ENCODE results near the gene GFPT2.

GFPT2 gene

DNA sequence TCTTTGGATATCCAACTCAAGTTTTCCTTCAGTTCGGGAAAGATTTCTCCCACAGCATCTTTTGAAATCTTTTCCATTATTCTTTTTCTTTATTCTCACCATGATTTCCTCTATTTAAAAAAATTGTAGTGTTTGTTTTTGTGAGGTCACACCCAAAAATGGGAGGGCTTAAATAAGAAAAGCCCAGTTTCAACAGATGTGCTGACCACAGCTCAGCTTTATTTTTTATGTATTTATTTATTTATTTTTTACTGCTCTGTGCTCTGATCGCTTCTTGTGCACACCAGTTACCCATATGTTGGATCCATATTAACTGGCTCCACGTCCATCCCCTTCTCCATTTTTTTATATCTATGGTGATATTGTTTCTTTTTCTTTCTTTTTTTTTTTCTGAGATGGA is 20.3 kb downstream of the GFPT2 start:
- no peak for DNase-seq

DNA sequence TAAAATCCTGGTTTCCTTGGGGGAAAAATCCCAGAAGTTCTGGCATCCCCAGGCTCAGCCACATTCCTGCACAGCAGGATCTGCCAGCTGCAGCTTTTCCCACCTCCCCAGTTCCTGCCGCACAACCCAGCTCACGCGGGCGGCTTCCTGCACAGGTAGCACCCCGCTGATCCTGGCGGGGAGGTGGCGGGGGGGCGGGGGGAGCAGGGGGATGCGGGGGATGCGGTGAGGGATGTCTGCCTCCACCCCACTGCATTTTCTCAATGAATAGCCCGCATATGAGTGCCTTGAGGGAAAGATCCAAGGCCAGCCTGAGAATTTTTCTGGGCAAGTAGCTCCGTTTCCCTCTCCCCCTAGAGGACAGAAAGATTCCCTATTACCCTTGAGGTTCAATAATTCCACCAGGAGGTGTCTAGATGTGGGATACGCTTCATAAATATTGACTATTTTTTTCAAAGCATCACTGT is 21.1 kb downstream of the GFPT2 start:
- DNase-seq, result no peak

DNA sequence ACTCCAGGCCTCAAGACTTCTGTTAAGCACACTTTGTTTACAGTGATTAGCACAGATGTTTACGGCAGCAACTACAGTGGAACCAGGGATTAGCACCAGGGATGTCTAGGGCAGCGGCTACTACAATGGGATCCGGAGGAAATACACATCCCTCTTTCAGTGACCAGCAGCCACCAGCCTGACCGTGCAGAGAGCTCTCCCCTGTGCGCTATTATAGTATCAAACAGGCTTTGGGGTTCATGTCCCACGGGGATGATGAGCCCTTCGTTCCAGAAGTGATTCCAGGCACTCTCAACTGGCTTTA is 21.5 kb downstream of the GFPT2 start:
- DNase-seq, result no peak

DNA sequence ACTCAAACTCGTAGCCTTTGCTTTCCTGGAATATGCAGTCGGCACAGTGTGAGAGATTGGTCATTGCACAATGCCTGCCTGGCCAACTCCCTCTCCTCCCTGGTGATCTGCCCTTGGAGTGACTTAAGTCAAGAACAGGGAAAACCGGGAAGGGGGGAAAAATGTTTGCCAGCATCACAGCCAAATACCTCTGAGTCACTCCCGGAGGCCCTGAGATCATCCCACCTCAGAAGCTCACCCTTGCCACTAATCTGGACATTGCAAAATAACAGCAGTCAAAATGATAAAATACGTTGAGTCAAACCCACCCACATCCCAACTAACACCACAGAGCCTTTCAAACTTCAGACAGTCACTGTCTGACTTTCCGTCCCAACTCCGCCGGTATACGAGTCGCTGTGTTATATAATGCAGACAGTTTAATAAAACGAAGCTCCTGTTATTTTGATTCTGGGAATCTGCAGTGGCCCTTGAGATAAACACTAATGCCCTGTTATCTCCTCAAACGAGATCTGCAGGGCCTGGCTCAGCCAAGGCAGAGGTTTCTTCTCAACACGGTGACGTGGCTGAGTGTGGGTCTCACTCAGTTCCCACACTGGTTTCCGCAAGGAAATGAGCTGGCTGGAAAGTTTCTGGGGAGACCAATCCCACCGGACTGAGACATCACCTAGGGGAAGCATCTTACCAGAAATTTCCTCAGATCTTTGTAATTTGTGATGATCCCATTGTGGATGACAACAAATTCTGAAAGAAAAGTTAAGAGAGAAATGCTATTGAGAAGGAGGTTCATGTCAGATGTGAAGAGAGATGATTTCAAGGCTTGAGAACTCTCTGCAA is 22.1 kb downstream of the GFPT2 start:
- DNase-seq, result no peak

DNA sequence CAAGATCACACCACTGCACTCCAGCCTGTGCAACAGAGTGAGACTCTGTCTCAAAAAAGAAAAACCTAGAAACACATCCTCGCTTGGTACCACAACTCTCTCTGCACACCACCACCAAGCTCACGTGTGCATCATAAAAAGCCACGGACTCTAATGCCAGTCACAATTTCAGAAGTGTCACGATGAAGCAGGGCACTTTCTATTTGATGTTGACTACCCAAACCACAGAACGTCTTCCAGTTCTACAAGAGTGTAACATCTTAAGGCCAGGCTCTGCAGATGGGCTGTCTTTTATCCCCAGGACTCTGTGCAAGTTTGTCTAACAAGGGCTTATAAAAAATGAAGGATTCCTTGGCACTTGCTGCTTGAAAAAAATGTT is 22.9 kb downstream of the GFPT2 start:
- no peak for DNase-seq

DNA sequence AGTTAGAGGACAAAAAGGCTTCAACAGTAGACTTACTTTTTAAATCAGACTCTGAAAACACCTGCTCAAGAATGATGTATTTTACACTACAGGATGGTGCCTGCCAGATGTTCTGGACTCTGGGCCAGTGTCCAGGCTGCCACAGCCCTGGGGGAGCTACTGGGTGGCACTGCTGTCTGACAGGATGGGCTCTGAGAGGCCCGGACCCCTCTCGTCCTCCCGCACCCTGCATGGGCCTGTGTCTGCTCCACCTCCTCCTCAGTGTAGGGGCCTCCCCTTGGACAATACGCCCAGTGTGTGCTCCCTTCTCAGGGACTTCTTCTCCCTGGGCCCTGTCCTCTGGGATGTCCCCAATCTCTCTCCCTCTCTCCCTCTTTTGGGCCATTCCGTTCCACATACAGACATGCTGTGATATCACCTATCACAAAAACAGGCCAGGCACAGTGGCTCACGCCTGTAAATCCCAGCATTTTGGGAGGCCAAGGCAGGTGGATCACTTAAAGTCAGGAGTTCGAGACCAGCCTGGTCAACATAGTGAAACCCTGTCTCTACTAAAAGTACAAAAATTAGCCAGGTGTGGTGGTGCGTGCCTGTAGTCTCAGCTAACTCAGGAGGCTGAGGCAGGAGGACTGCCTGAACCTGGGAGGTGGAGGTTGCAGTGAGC is 23.4 kb downstream of the GFPT2 start:
- no peak for DNase-seq

DNA sequence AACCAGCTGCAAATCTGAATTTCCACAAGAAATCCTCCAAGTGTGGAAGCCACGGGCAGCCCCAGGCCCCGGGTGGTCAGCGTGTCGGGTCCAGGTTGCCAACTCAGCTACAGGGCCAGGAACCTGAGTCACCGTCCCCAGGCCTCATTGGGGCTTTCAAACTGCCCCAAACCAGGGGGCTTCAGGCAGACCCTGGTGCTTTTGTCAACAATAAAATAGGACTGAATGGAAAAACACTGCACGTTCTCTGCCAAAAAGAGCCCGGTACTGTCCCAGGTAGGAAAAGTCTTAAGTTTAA is 24.0 kb downstream of the GFPT2 start:
- no peak for DNase-seq

DNA sequence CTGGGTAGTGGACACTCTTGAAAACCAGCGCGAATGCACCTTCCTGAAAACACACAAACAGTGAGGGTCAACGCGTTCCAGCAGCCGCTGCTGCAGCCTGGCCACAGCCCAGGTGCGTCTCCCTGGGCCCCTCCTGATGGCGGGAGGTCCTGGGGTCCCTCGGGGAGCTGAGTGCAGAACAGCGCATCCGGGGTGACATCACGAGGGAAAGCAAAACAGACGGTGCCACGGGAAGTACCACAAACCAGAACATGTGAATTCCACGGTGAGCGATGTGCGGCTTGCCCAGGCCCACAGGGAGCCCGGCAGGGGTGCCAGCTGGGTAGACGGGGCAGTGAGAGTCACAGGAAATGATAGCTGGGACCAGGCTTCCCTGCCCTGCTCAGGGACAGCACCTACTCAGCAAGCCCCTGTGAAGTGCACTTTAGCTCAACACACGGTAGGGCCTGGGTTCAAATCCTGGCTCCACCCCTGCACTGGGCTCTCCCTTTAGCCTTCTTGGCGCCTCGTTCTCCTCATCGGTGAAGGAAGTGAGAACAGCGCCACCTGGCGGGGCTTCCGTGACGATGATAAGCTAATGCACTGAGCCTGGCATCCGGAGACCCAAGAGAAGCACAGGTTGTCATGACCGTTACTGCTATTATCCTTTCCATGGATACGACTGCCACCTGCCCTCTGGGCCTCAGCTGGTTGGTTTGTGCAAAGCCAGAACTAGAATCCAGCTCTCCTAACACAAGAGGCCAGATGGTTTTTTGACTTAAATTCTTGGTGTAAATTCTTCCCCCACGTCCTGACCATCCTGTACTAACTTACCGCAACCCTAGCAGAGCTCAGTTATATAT is 24.6 kb downstream of the GFPT2 start:
- peak; percentile 87 for DNase-seq

DNA sequence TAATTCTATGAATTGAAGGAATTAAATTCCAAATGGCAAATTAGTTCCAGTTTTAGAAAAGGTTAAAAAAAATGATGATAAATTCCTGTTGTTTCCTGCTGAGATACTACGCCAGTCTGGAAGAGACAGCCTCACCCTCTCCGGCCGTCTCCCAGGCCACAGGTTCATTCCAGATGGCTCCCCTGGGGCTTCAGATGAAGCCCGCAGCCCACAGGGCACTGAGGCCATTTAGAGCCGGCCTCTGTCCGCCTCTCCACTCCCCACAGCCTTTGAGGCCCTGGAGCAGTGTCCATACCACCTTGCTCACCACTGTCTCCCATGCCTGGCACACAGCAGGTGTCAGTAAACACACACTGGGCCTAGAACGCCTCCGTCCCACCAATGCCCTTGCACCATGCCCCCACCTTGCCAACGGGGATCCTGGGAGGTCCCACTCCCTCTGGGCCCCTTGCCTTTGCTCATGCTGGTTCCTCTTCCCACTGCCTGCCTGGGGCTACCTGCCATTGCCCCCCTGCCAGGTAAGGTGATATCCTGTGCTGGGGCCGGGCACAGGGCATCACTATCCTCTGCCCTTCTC is 26.1 kb downstream of the GFPT2 start:
- DNase-seq, result no peak

DNA sequence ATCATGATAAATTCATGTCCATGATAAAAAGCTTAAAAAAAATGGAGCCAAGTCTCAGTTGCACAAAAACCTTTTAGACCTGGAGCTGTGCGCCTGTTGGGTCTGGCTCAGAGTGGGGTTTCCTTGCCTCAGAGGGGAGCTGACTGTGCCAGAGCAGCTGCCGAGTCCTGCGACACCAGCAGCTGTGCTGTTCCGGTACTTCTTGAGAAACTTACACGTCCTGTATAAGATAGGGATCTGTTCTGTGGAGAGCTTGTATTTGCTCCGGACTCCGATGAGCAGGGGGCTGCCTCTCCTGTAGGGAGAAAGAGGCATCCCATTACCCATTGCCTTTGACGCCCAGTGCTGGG is 28.6 kb downstream of the GFPT2 start:
- DNase-seq, result no peak

DNA sequence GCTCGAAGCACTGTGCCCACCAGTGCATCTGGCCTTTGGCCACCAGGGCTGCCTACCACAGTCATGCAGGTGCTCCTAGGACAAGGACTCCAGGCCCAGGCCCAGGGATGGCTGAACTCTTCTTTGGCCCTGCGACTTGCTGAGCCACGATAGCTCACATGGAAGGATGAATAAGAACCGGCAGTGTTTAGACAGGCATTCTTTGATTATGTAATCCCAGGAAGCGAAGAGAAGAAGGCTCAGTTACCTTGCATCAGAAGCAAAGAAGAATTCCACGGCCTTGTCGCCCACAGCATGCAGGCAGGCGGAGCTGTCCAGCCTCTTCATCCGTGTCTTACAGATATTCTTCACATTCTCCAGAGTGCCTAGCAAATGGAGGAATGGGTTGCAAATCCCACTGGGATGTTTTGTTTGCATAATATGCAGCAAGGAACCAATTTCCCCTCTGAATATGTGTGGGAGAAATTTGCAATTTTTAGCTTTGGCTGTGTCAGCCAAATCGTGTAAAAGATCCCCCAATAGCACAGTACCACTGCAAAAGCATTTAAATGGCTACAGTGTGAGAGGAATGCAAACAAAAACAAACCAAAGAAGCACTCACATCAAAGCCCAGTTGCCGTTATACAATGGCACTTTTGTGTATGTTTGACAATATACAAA is 29.1 kb downstream of the GFPT2 start:
- DNase-seq, result no peak

DNA sequence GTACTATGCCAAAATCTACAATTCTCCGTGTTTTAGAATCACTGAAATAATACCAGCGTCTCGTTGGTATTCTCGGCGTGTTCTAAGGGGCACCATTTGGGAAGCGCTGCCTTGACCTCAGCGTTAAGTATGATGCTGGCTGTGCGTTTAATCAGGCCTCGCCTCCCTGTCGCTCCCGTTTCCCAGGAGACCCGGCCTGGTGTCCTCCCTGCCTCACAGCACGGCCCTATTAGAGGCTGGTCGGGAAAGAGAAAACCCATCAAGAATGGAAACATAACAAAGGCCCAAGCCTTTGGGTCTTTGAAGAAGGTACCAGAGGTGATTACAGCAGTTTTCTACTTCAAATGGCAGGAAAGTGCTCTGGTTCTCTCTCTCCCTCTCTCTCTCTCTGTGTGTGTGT is 30.0 kb downstream of the GFPT2 start:
- DNase-seq, result no peak

DNA sequence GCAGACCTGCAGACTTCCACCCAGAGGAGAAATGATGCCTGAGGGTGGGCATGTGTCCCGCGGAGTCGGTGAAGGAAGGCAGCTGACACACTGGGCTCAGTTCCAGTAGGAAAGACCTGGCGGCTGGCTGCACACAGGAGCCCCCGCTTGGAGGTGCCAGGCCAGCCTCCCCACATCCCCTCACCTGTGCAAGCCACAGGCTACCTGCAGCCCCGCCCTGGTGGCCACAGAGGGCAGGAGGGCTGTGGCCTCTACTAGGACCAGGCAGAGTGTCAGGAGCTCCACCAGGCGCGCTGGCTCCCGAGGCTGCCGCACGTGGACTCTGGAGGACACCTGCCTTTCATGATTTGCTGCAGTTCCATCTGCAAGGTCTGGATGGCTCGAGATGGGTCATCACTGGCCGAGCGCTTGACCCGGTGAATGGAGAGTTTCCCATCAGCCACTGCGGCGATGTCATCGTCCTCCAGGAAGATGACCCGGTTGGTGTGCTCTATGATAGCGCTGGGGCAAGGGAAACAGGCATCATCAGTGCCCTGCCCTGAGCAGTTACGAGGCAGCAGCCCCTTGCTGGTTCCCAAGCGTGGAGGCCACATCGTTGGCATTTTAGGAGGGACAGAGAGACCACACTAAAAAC is 34.6 kb downstream of the GFPT2 start:
- no peak for DNase-seq

DNA sequence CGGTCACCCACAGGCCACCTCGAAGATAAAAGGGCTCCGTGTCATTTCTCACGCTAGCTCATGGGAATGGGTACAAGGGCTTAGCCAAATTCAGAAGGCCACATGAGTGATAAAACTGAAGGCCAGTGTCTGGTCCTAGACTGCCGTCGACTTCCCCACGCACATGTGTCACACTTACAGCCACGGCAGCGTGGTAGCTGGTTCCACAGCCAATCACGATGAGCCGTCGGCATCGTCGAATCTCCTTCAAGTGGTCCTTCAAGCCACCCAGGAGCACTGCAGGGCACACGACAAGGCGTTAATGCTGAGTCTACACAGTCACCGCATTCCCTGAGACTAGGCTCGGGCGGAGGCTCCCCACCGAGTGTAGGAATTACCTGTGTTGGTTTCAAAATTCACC is 36.5 kb downstream of the GFPT2 start:
- no peak for DNase-seq

DNA sequence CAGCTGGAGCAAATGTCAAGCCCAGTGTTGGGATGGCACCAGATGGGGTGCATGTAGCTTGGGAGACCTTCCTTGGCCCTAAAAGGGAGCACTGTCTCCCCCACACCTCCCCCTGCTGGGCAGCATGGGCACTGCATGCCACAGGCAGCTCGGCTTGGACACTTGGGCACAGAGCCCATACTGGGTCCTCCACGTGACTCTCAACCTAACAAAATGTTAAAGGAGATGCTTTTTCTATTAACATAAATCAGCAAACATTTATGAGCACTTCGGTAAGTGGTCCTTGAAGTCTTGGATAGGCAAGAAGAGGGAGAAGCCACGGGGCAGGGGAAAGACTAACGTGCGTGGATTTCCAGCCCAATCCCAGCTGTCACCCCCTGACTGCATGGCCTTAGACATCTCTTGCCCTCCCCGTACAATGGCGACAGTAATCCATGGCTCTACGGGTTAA is 37.3 kb downstream of the GFPT2 start:
- DNase-seq, result peak; percentile 79

DNA sequence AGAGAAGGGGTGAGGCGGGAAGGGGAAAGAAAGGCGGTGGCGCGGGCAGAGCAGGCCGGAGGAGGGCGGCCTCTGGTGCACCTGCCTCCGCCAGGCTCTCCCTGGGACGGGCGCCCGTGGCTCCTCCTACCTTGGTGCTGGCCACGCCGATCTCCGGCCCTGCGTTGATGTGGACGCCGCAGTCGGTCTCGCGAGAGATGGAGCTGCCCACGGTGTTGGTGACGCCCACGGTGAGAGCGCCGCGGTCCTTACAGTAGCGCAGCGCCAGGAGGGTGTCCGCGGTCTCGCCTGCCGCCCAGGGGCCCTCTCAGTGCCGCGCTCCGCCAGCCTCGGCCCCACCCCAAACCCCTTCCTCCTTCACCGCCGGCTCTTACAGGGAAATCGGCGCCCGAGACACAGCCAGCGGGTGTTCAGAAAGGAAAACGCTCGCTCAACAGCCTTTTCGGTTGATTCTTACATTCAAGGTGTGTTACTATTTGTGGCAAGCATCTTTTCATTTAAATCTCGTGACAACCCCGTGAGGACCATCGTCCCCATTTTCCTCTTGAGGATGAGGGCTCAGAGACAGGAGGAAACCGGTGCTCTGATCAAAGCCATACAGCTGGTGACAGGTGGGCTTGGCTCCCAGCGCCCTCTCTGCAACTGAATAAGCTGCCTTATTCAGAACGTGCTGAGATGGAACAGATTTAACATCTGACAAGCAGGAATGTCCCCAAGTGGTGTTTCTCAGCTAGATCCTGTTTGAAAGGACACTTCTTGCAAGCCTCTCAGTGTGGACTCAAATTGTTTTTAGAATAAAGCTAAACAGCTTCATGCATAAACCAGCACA is 39.2 kb downstream of the GFPT2 start:
- peak; percentile 55 for DNase-seq

DNA sequence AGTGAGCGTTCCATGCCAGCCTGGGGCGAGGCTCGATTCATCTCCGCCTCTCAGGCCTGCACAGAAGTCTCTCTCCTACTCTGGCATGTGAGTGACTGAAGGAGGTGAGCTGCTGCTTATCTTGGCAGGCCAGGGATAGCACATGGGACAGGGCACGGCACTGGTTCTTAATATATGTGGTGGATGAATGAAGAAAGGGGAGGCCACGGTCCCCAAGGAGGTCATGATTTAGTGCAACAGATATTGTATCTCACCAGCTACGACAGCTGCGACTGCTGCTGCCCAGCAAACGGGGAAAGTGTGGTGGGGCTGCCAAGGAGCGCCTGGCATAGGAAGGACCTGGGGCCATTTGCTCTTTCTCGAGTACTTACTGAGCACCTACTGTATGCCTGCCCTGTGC is 41.9 kb downstream of the GFPT2 start:
- no peak for DNase-seq

DNA sequence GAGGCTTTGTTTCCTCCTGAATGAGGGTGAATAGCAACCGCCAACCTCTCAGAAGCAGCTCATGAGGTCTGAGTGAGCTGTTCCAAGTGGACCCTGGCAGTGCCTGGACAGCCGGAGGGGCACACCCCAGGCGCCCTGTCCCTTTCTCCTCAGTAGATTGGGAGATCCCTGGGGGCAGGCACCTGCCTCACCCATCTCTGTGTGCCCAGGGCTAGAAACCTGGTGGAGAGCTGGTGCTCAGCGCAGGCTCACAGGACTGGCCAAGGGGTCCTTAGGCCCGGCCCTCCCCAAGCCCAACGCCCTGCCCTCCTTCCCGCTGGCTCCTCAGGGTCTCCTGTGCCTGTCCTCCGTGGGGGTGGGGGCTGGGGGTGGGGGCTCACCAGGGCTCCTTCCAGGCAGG is 46.3 kb downstream of the GFPT2 start:
- no peak for DNase-seq

DNA sequence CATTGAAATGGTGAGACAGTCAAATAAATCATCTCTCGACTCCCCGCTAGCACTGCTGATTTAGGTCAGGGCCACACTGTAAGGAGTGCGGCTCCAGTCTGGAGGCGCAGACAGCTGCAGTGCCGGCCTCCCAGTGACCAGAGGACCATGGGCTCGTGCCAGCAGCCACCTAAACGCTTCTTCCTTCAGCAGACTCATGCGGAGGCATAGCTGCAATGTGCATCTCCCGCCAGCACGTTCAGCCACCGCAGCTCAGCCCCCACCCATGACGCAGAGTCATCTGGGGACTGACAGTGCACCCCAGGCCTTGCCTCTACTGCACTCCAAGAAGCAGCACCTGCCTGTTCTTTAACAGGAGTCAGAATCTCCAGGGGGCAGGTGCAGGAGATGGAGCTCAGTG is 47.7 kb downstream of the GFPT2 start:
- no peak for DNase-seq

DNA sequence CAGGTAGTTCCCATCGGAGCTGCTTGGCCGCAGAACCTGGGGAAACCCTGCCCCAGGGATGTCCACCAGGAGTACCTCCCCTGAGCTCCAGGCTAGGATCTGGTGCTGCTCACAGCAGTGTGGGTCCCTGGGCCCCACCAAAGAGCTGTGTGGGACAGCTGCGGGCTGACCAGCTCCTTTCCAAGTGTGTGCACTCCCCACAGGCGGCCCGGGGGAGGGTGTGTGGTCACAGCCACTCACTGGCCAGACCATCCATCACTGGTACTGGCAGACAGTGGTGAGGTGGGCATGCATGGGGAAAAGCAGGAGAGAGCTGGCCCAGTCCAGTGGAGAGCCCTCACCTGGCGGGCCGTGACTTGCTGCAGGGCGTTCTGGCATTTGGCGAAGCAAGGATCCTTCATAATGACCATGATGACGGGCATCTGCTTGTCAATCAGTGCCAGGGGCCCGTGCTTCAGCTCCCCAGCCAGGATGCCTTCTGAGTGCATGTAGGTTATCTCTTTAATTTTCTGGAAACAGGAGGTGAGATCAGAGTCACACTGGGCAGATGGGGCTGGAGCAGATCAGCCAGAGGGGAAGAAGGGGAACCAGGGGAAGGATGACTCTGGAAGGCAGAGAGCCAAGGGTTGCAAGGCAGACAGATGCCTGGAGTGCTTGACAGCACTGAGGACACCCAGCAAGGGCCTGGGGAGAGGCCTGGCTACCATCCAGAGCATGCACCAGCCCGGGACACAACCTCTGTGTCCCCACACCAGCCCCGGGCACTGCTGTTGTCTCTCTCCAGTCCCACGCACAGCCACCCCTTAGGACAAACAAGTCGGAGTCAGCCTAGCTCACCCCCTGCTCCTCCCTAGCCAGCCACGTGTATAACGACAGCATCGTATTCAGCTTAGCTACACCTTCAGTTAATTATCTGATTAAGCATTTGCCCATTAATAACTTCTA is 48.4 kb downstream of the GFPT2 start:
- no peak for DNase-seq

DNA sequence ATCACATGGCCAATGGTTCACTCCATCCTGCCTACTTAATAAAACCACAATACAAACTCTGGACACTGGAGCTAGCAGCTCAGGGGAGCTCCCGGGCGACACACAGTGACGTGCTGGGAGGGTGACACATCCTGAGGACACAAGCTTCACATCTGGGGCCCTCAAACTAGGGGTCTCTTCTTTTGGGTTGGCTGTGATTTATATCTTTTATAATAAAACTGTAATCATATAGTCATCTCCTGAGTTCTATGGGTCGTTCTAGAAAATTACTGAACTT is 49.2 kb downstream of the GFPT2 start:
- no peak for DNase-seq

Data from stimulated activated CD4-positive, alpha-beta T cell treated with anti-CD3 and anti-CD28 coated beads, Interleukin-4, amount 100 ng/mL, for 24 hours (primary cell).